KMS-11 (cell line): ENCODE measurements around the gene NR2F2.

Source experiments
- H2AFZ ChIP-seq: fragments of 200-600 bp; sonication (generic); 2 replicates; pipeline ENCODE4 v1.6.1; 2016; ENCODE audit warnings: antibody characterized with exemption, mixed run types, low read depth
- H3K27ac ChIP-seq: fragments of 200-600 bp; sonication (generic); 2 replicates; pipeline ENCODE4 v1.6.1; 2016; ENCODE audit warnings: mild to moderate bottlenecking, mixed run types
- H3K27me3 ChIP-seq: fragments of 200-600 bp; sonication (generic); 2 replicates; pipeline ENCODE4 v1.6.1; 2017; ENCODE audit warnings: mild to moderate bottlenecking, low read depth, mixed run types, moderate library complexity; ENCODE audit not compliant: insufficient read depth
- H3K36me3 ChIP-seq: fragments of 200-600 bp; sonication (generic); 2 replicates; pipeline ENCODE4 v1.6.1; 2017; ENCODE audit warnings: mild to moderate bottlenecking, mixed run types; ENCODE audit not compliant: insufficient read depth
- H3K4me1 ChIP-seq: fragments of 200-600 bp; sonication (generic); 2 replicates; pipeline ENCODE4 v1.6.1; 2016; ENCODE audit warnings: mild to moderate bottlenecking, low read depth, mixed run types; ENCODE audit not compliant: poor library complexity, severe bottlenecking
- H3K4me2 ChIP-seq: fragments of 200-600 bp; sonication (generic); 2 replicates; pipeline ENCODE4 v1.7.0; 2016; ENCODE audit warnings: mild to moderate bottlenecking, mixed run types
- H3K4me3 ChIP-seq: fragments of 200-600 bp; sonication (generic); IDR thresholded peaks from 2 replicates; pipeline ENCODE4 v1.6.1; 2017; ENCODE audit warnings: low read depth, low read length, mixed read lengths; ENCODE audit not compliant: insufficient read depth
- H3K79me2 ChIP-seq: fragments of 200-600 bp; sonication (generic); 2 replicates; pipeline ENCODE4 v1.6.1; 2016; ENCODE audit warnings: low read depth, mixed run types; ENCODE audit not compliant: insufficient read depth
- H3K9ac ChIP-seq: fragments of 200-600 bp; sonication (generic); 2 replicates; pipeline ENCODE4 v1.6.1; 2016; ENCODE audit warnings: mild to moderate bottlenecking, mixed run types
- H4K20me1 ChIP-seq: fragments of 200-600 bp; sonication (generic); 2 replicates; pipeline ENCODE4 v1.6.1; 2016; ENCODE audit warnings: mild to moderate bottlenecking, mixed run types; ENCODE audit not compliant: insufficient read depth
- TF ChIP-seq, protein P1 (sequence below): fragments of 200-600 bp; sonication (generic); conservative IDR thresholded peaks from 2 replicates; pipeline ENCODE4 v1.6.1; 2017; ENCODE audit warnings: low read depth, mild to moderate bottlenecking, antibody characterized with exemption, low read length, moderate library complexity, mixed read lengths

NR2F2 gene

GRCh38 chr15:96306321-96306720, 24.2 kb upstream of the NR2F2 start:
- H3K4me2 ChIP-seq, result no peak overlapping the region
- H3K27me3 ChIP-seq, result no peaks in the 10 kb centered on the region
- H3K27ac ChIP-seq, result no peak overlapping the region
- H3K4me1 ChIP-seq, result no peaks in the 10 kb centered on the region
- H4K20me1 ChIP-seq, result no peaks in the 10 kb centered on the region
- H3K9ac ChIP-seq, result no peak overlapping the region
- TF ChIP-seq, protein P1, sequence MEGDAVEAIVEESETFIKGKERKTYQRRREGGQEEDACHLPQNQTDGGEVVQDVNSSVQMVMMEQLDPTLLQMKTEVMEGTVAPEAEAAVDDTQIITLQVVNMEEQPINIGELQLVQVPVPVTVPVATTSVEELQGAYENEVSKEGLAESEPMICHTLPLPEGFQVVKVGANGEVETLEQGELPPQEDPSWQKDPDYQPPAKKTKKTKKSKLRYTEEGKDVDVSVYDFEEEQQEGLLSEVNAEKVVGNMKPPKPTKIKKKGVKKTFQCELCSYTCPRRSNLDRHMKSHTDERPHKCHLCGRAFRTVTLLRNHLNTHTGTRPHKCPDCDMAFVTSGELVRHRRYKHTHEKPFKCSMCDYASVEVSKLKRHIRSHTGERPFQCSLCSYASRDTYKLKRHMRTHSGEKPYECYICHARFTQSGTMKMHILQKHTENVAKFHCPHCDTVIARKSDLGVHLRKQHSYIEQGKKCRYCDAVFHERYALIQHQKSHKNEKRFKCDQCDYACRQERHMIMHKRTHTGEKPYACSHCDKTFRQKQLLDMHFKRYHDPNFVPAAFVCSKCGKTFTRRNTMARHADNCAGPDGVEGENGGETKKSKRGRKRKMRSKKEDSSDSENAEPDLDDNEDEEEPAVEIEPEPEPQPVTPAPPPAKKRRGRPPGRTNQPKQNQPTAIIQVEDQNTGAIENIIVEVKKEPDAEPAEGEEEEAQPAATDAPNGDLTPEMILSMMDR, result no peak
- no peak overlapping the region for H3K4me3 ChIP-seq
- no peaks in the 10 kb centered on the region for H3K36me3 ChIP-seq
- no peak overlapping the region for H2AFZ ChIP-seq
- H3K79me2 ChIP-seq, result no peaks in the 10 kb centered on the region

DNA sequence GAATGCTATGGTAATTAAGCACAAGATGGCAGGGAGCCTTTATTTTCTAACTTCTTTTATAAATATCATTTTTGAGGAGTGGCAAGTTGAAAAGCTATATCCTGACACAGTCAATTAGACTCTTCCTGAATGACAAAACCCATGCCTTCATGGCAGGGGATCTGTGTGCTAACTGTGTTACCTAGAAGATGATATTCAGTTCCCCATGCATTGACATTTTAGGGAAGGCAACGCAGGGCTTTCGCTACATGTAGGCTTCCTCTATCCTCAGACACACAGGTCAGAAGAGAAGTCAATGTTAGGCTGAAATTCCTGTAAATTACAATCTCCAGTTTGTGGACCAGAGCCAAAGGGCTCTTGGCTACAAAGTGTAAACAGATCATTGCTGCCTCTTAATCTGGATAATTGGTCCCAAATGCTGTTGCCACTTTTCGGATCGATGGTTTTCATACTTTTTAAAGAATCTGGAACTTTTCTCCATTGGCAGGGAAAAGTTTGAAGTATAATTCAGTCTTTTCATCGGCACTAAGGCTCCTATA, 22.6 kb upstream of the NR2F2 start:
- no peaks in the 10 kb centered on the region for H3K36me3 ChIP-seq
- H3K27ac ChIP-seq, result no peak overlapping the region
- no peaks in the 10 kb centered on the region for H3K4me1 ChIP-seq
- no peaks in the 10 kb centered on the region for H3K27me3 ChIP-seq
- no peak overlapping the region for H3K4me2 ChIP-seq
- no peak overlapping the region for H2AFZ ChIP-seq
- H3K79me2 ChIP-seq, result no peaks in the 10 kb centered on the region
- TF ChIP-seq, protein P1, result no peak
- H3K9ac ChIP-seq, result no peak overlapping the region
- no peaks in the 10 kb centered on the region for H4K20me1 ChIP-seq
- no peak overlapping the region for H3K4me3 ChIP-seq

- Histone ChIP-seq H4K20me1 (no peaks in the 10 kb centered on the region), H3K4me2 (no peak overlapping the region), H2AFZ (no peak overlapping the region), H3K27me3 (no peaks in the 10 kb centered on the region), H3K4me3 (no peak overlapping the region), H3K9ac (no peak overlapping the region), H3K4me1 (no peaks in the 10 kb centered on the region), H3K27ac (no peak overlapping the region), H3K79me2 (no peaks in the 10 kb centered on the region), H3K36me3 (no peaks in the 10 kb centered on the region)
- TF ChIP-seq, protein P1, result no peak
Measured at GRCh38 chr15:96309143-96309660, 21.3 kb upstream of the NR2F2 start.

DNA sequence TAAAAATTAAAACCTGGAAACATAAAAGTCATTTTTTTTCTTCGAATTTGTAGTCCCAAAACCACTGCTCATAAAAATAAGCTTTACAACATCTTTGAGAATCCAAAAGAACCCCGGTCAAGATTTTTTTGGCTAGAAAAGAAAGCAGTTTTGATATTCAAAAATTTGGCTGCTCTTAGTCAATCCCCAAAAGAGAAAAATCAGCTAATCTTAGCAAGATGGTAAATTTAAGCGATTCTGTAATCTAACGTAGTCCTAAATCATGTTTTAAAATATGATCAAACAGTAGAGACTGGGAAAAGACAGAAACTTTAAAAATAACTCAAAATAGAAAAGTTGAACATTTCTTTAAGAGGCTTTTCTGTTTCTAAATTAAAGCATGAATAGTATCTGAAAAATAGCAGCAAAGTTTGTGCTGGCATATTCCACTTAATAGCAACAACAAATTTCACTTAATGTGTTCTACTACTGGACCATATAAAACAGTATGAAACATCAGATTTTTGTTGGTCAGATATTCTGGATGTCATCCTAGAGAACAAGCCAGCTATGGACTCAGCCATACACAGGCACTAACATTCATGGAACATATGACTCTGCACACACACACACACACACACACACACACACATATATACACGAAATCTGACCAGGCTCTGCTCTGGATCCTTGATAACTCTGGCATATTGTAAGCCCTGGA, 19.1 kb upstream of the NR2F2 start:
- no peak overlapping the region for H3K9ac ChIP-seq
- H3K36me3 ChIP-seq, result no peaks in the 10 kb centered on the region
- no peaks in the 10 kb centered on the region for H3K27me3 ChIP-seq
- no peaks in the 10 kb centered on the region for H4K20me1 ChIP-seq
- H3K4me1 ChIP-seq, result no peaks in the 10 kb centered on the region
- H3K27ac ChIP-seq, result no peak overlapping the region
- TF ChIP-seq, protein P1, result no peak
- H3K4me2 ChIP-seq, result no peak overlapping the region
- no peak overlapping the region for H3K4me3 ChIP-seq
- H3K79me2 ChIP-seq, result no peaks in the 10 kb centered on the region
- no peak overlapping the region for H2AFZ ChIP-seq
